Mesendoderm (in vitro differentiated cells): ENCODE measurements around the gene NPAS3.

Source experiments
- DNase-seq: peaks from one replicate; pipeline ENCODE4 v3.0.0; 2013
- H2AK5ac ChIP-seq: 2 replicates; pipeline ENCODE4 v1.6.1; 2013; ENCODE audit warnings: low read length, inconsistent platforms
- H2BK120ac ChIP-seq: 2 replicates; pipeline ENCODE4 v1.6.1; 2013; ENCODE audit warnings: low read depth, mild to moderate bottlenecking, low read length, moderate library complexity, mixed read lengths
- H2BK15ac ChIP-seq: replicated peaks from 2 replicates; pipeline ENCODE4 v1.6.1; 2013; ENCODE audit warnings: low read depth, mild to moderate bottlenecking, moderate library complexity
- H2BK5ac ChIP-seq: 2 replicates; pipeline ENCODE4 v1.6.1; 2013; ENCODE audit warnings: low read length, inconsistent platforms
- H3K18ac ChIP-seq: 2 replicates; pipeline ENCODE4 v1.6.1; 2013; ENCODE audit warnings: mild to moderate bottlenecking, low read length, mixed read lengths
- H3K23ac ChIP-seq: one replicate; pipeline ENCODE4 v1.6.1; 2013; ENCODE audit warnings: low read length
- H3K27ac ChIP-seq: 2 replicates; pipeline ENCODE4 v1.5.1; 2013; ENCODE audit warnings: low read depth, mild to moderate bottlenecking, inconsistent platforms, low read length, moderate library complexity
- H3K27me3 ChIP-seq: 2 replicates; pipeline ENCODE4 v1.6.1; 2013; ENCODE audit warnings: low read length, control low read depth, mild to moderate bottlenecking, inconsistent platforms; ENCODE audit not compliant: insufficient read depth, poor library complexity
- H3K36me3 ChIP-seq: 2 replicates; pipeline ENCODE4 v1.6.1; 2013; ENCODE audit warnings: low read length, inconsistent platforms; ENCODE audit not compliant: control insufficient read depth, insufficient read depth
- H3K4ac ChIP-seq: one replicate; pipeline ENCODE4 v1.6.1; 2013; ENCODE audit warnings: low read depth, mild to moderate bottlenecking, low read length, moderate library complexity
- H3K4me1 ChIP-seq: 2 replicates; pipeline ENCODE4 v1.6.1; 2013; ENCODE audit warnings: low read depth, low read length, inconsistent platforms; ENCODE audit not compliant: control insufficient read depth
- H3K4me2 ChIP-seq: 2 replicates; pipeline ENCODE4 v1.6.1; 2013; ENCODE audit warnings: low read length
- H3K4me3 ChIP-seq: 2 replicates; pipeline ENCODE4 v1.5.1; 2013; ENCODE audit warnings: mild to moderate bottlenecking, low read length
- H3K56ac ChIP-seq: one replicate; pipeline ENCODE4 v1.6.1; 2013; ENCODE audit warnings: low read length
- H3K79me1 ChIP-seq: 2 replicates; pipeline ENCODE4 v1.6.1; 2013; ENCODE audit warnings: low read length, inconsistent platforms
- H3K79me2 ChIP-seq: 2 replicates; pipeline ENCODE4 v1.6.1; 2013; ENCODE audit warnings: mild to moderate bottlenecking, low read length; ENCODE audit not compliant: control insufficient read depth, insufficient read depth
- H3K9ac ChIP-seq: 2 replicates; pipeline ENCODE4 v1.6.1; 2013; ENCODE audit warnings: low read length, inconsistent platforms
- H4K5ac ChIP-seq: one replicate; pipeline ENCODE4 v1.6.1; 2013; ENCODE audit warnings: low read length
- H4K8ac ChIP-seq: one replicate; pipeline ENCODE4 v1.6.1; 2013; ENCODE audit warnings: low read depth, mild to moderate bottlenecking, control low read depth, low read length, moderate library complexity
- WGBS: extraction: QIAGEN DNeasy Blood & Tissue Kit; methylation state at CpG from one replicate; pipeline ENCODE4 v1.1.7; 2013; ENCODE audit warnings: low lambda C conversion rate, missing lambda C conversion rate; ENCODE audit not compliant: insufficient coverage; ENCODE audit errors: extremely low coverage; 5-methylcytosine and 5-hydroxymethylcytosine counted together

Gene NPAS3

GRCh38 chr14:33699300-33699983 is 760.8 kb downstream of the NPAS3 start:
- Histone ChIP-seq H3K4ac (no peak overlapping the region), H3K18ac (no peak overlapping the region)
- no CpG with 5 or more reads among the region's 12 CpGs for WGBS

GRCh38 chr14:33700052-33700451 is 761.4 kb downstream of the NPAS3 start:
- Histone ChIP-seq H3K79me1 (no peaks in the 10 kb centered on the region), H3K23ac (no peak overlapping the region), H3K27me3 (no peaks in the 10 kb centered on the region), H2BK5ac (no peak overlapping the region), H3K4ac (no peak overlapping the region), H3K27ac (no peak overlapping the region), H3K4me2 (no peak overlapping the region), H3K18ac (no peak overlapping the region), H3K36me3 (no peaks in the 10 kb centered on the region), H3K4me3 (no peak overlapping the region), H3K56ac (no peak overlapping the region), H2BK15ac (no peak overlapping the region), H4K8ac (no peak overlapping the region), H4K5ac (no peak overlapping the region), H3K9ac (no peak overlapping the region), H3K79me2 (no peaks in the 10 kb centered on the region), H2AK5ac (no peak overlapping the region), H3K4me1 (no peaks in the 10 kb centered on the region), H2BK120ac (no peak overlapping the region)
- DNase-seq = no peak
- no CpG with 5 or more reads among the region's 6 CpGs for WGBS

More at GRCh38 chr14:33699300-33699983, 760.8 kb downstream of the NPAS3 start:
- Histone ChIP-seq H3K27ac (no peak overlapping the region), H3K23ac (no peak overlapping the region), H3K56ac (no peak overlapping the region), H3K79me2 (no peaks in the 10 kb centered on the region), H2BK15ac (no peak overlapping the region), H4K8ac (no peak overlapping the region), H2BK120ac (no peak overlapping the region), H3K27me3 (no peaks in the 10 kb centered on the region), H3K4me1 (no peaks in the 10 kb centered on the region), H2BK5ac (no peak overlapping the region), H2AK5ac (no peak overlapping the region), H3K4me2 (no peak overlapping the region), H4K5ac (no peak overlapping the region), H3K36me3 (no peaks in the 10 kb centered on the region), H3K4me3 (no peak overlapping the region), H3K79me1 (no peaks in the 10 kb centered on the region), H3K9ac (no peak overlapping the region)
- no peak for DNase-seq

GRCh38 chr14:33702293-33702692 is 763.6 kb downstream of the NPAS3 start:
- H3K79me1 ChIP-seq = no peaks in the 10 kb centered on the region
- H3K27me3 ChIP-seq = no peaks in the 10 kb centered on the region
- DNase-seq = no peak
- H3K4me3 ChIP-seq = no peak overlapping the region
- H2BK5ac ChIP-seq = no peak overlapping the region
- no peak overlapping the region for H2BK120ac ChIP-seq
- no peak overlapping the region for H3K4ac ChIP-seq
- no peak overlapping the region for H2AK5ac ChIP-seq
- H2BK15ac ChIP-seq = no peak overlapping the region
- no peak overlapping the region for H4K8ac ChIP-seq
- no peak overlapping the region for H3K18ac ChIP-seq
- no peak overlapping the region for H3K56ac ChIP-seq
- H3K4me2 ChIP-seq = no peak overlapping the region
- H3K27ac ChIP-seq = no peak overlapping the region
- no peak overlapping the region for H3K23ac ChIP-seq
- H3K9ac ChIP-seq = no peak overlapping the region
- H3K4me1 ChIP-seq = no peaks in the 10 kb centered on the region
- H3K36me3 ChIP-seq = no peaks in the 10 kb centered on the region
- H4K5ac ChIP-seq = no peak overlapping the region
- H3K79me2 ChIP-seq = no peaks in the 10 kb centered on the region
- no CpG with 5 or more reads among the region's 1 CpG for WGBS

GRCh38 chr14:33704481-33704880 is 765.8 kb downstream of the NPAS3 start:
- Histone ChIP-seq H3K36me3 (no peaks in the 10 kb centered on the region), H3K23ac (no peak overlapping the region), H3K56ac (no peak overlapping the region), H4K8ac (no peak overlapping the region), H3K4me1 (no peaks in the 10 kb centered on the region), H4K5ac (no peak overlapping the region), H3K79me1 (no peaks in the 10 kb centered on the region), H3K4ac (no peak overlapping the region), H3K27me3 (no peaks in the 10 kb centered on the region), H2BK120ac (no peak overlapping the region), H2BK5ac (no peak overlapping the region), H3K79me2 (no peaks in the 10 kb centered on the region), H3K4me3 (no peak overlapping the region), H3K4me2 (no peak overlapping the region), H3K27ac (no peak overlapping the region), H2BK15ac (no peak overlapping the region), H3K9ac (no peak overlapping the region), H3K18ac (no peak overlapping the region), H2AK5ac (no peak overlapping the region)
- no peak for DNase-seq
- no CpG with 5 or more reads among the region's 2 CpGs for WGBS

GRCh38 chr14:33705490-33705889 is 766.8 kb downstream of the NPAS3 start:
- no peak overlapping the region for H3K56ac ChIP-seq
- H3K4me1 ChIP-seq = no peaks in the 10 kb centered on the region
- no peak overlapping the region for H2BK5ac ChIP-seq
- no peak overlapping the region for H3K18ac ChIP-seq
- no peak overlapping the region for H4K8ac ChIP-seq
- no peak overlapping the region for H2AK5ac ChIP-seq
- WGBS = no CpG with 5 or more reads among the region's 7 CpGs
- no peak overlapping the region for H3K9ac ChIP-seq
- H3K79me1 ChIP-seq = no peaks in the 10 kb centered on the region
- H3K4me3 ChIP-seq = no peak overlapping the region
- DNase-seq = no peak
- H3K79me2 ChIP-seq = no peaks in the 10 kb centered on the region
- no peak overlapping the region for H2BK15ac ChIP-seq
- no peak overlapping the region for H3K4me2 ChIP-seq
- H3K4ac ChIP-seq = no peak overlapping the region
- no peaks in the 10 kb centered on the region for H3K27me3 ChIP-seq
- H3K23ac ChIP-seq = no peak overlapping the region
- H2BK120ac ChIP-seq = no peak overlapping the region
- no peaks in the 10 kb centered on the region for H3K36me3 ChIP-seq
- H3K27ac ChIP-seq = no peak overlapping the region
- no peak overlapping the region for H4K5ac ChIP-seq

- H3K79me1 ChIP-seq = no peaks in the 10 kb centered on the region
- H2BK5ac ChIP-seq = no peak overlapping the region
- H3K36me3 ChIP-seq = no peaks in the 10 kb centered on the region
- no peak overlapping the region for H3K9ac ChIP-seq
- H4K5ac ChIP-seq = no peak overlapping the region
- no peak overlapping the region for H3K4me3 ChIP-seq
- no peaks in the 10 kb centered on the region for H3K4me1 ChIP-seq
- no peak overlapping the region for H2AK5ac ChIP-seq
- no peak overlapping the region for H3K4me2 ChIP-seq
- no peak overlapping the region for H3K56ac ChIP-seq
- H3K79me2 ChIP-seq = no peaks in the 10 kb centered on the region
- no peak overlapping the region for H2BK120ac ChIP-seq
- WGBS = no CpG with 5 or more reads among the region's 6 CpGs
- no peak overlapping the region for H3K18ac ChIP-seq
- DNase-seq = no peak
- H3K27ac ChIP-seq = no peak overlapping the region
- no peak overlapping the region for H4K8ac ChIP-seq
- no peaks in the 10 kb centered on the region for H3K27me3 ChIP-seq
- H3K4ac ChIP-seq = no peak overlapping the region
- H3K23ac ChIP-seq = no peak overlapping the region
- H2BK15ac ChIP-seq = no peak overlapping the region
Measured at GRCh38 chr14:33707716-33708115, 769.0 kb downstream of the NPAS3 start.
